ENCODE results near the gene KRTAP3-3.
"Not testable (repeated sequence)": the region's sequence is repeated elsewhere in the genome, so short reads cannot be mapped to it uniquely, and the experiment has no call there.

KRTAP3-3 gene

DNA sequence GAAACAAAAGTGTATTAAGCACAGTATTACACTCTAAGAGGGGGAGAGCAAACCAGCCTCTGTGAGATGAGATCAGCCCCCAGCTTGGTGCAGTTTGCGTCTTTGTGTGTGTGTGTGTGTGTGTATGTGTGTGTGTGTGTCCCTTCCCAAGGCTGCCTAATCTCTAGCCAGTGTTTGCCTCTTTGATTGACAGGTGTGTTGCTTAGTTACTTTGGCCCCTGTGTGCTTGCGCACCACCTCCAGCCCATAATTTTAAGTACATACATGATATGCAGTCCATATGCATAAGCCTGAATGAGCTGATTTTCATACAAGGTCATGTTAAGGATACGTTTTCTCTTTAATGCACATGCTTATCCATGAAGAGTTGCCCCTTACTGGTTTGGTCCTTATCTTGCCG, 7.8 kb upstream of the KRTAP3-3 start:
- H3K27me3 ChIP-seq (ENCODE audit: control insufficient read depth, insufficient read depth, low read length): no peaks in the 10 kb centered on the region
- no peaks in the 10 kb centered on the region for H3K9me3 ChIP-seq (ENCODE audit: control insufficient read depth, low read depth, low read length)
- no peaks in the 10 kb centered on the region for H3K36me3 ChIP-seq (ENCODE audit: control insufficient read depth, low read depth, low read length)
- no peak overlapping the region for H3K9ac ChIP-seq (ENCODE audit: low read length)
- H3K4me3 ChIP-seq (ENCODE audit: low read length): no peak overlapping the region
- H3K27ac ChIP-seq (ENCODE audit: low read length): no peak overlapping the region
- H3K4me1 ChIP-seq (ENCODE audit: control insufficient read depth, low read depth, low read length): no peaks in the 10 kb centered on the region

DNA sequence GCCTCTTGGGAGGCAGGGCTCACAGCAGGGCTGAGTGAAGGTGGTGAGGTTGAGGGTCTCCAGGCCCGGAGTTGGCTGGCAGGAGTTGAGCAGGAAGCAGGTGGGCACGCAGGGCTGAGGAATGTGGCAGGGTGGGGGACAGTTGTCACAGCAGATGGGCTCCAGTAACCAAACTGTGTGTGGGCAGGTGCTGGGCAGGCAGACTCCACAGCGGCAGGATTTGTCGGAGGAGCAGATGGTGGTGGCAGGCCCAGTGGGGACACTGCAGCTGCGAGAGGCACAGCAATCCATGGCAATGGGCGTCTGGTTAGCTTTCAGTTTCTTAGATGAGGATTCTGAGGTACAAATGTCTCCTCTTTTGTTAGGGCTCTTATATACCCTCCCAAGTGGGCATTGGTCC, 5.6 kb upstream of the KRTAP3-3 start, which contains the start of gene KRTAP3-2:
Gene KRTAP3-2, minus strand, starts transcription at position 344 of the 400 bp plus-strand sequence. Its CDS starts 53 bp downstream, at position 291.
- not testable (repeated sequence) for H3K9me3 ChIP-seq (ENCODE audit: control insufficient read depth, low read depth, low read length); H3K36me3 ChIP-seq (ENCODE audit: control insufficient read depth, low read depth, low read length); H3K27me3 ChIP-seq (ENCODE audit: control insufficient read depth, insufficient read depth, low read length); H3K27ac ChIP-seq (ENCODE audit: low read length); H3K9ac ChIP-seq (ENCODE audit: low read length); H3K4me3 ChIP-seq (ENCODE audit: low read length); H3K4me1 ChIP-seq (ENCODE audit: control insufficient read depth, low read depth, low read length)

DNA sequence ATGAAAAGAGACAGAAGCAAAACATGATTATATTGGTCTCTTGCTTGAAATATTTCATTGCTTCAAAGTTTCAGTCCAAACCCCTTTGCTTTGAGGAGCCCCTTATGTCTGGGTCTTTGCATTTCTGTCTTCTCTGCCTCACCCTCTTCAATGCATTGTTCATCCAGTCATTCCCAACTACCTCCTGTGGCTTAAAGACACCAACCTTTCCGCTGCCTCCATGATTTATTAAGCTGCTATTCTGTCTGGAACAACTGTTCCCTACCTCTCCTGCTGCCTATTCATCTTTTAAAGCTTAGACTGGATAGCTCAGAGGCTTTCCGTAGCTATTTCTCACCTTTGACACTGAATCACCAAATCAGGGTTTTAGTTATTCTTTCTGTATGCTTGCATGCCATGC, 3.4 kb upstream of the KRTAP3-3 start:
- H3K4me1 ChIP-seq (ENCODE audit: control insufficient read depth, low read depth, low read length): no peaks in the 10 kb centered on the region
- no peaks in the 10 kb centered on the region for H3K36me3 ChIP-seq (ENCODE audit: control insufficient read depth, low read depth, low read length)
- no peaks in the 10 kb centered on the region for H3K27me3 ChIP-seq (ENCODE audit: control insufficient read depth, insufficient read depth, low read length)
- no peak overlapping the region for H3K9ac ChIP-seq (ENCODE audit: low read length)
- H3K9me3 ChIP-seq (ENCODE audit: control insufficient read depth, low read depth, low read length): no peaks in the 10 kb centered on the region
- H3K27ac ChIP-seq (ENCODE audit: low read length): no peak overlapping the region
- H3K4me3 ChIP-seq (ENCODE audit: low read length): no peak overlapping the region

DNA sequence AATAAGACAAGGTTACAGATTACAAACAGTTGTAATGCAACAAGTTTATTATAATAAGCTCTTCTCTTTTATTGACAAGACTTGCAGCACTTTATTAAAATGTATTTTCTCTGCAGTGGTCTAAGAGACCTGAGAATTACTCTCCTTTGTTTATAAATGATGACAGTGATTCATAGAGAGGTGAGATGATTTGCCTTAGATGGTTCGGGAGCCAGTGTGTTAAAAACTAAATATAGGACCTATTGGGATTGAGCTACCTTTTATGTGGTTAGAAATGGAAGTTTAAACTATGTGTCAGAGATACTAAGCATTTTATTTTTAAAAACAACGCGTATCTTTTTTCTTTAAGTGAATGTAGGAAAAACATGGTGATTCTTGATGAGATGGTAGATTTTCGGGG, 2.9 kb upstream of the KRTAP3-3 start:
- H3K4me1 ChIP-seq (ENCODE audit: control insufficient read depth, low read depth, low read length): no peaks in the 10 kb centered on the region
- no peak overlapping the region for H3K9ac ChIP-seq (ENCODE audit: low read length)
- H3K27ac ChIP-seq (ENCODE audit: low read length): no peak overlapping the region
- no peaks in the 10 kb centered on the region for H3K36me3 ChIP-seq (ENCODE audit: control insufficient read depth, low read depth, low read length)
- no peak overlapping the region for H3K4me3 ChIP-seq (ENCODE audit: low read length)
- H3K9me3 ChIP-seq (ENCODE audit: control insufficient read depth, low read depth, low read length): no peaks in the 10 kb centered on the region
- H3K27me3 ChIP-seq (ENCODE audit: control insufficient read depth, insufficient read depth, low read length): no peaks in the 10 kb centered on the region

DNA sequence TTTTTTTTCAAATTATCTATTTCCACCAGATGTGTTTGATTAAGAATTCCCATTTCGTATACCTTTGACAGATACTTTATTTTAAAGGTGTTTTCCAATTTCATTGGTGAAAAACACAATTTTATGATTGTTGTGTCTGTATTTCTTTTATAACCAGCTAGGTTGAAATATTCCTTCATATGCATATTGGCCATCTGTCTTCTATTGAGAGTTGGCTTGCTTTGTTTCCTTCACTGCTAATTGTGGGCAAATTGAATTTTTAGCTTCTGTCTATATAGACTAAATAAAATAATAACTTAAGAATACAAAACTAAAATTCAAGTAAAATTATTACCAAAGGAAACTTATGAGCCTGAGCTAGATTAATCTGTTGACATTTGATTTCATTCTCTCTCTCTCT, 1.2 kb upstream of the KRTAP3-3 start:
- no peaks in the 10 kb centered on the region for H3K9me3 ChIP-seq (ENCODE audit: control insufficient read depth, low read depth, low read length)
- no peaks in the 10 kb centered on the region for H3K27me3 ChIP-seq (ENCODE audit: control insufficient read depth, insufficient read depth, low read length)
- H3K9ac ChIP-seq (ENCODE audit: low read length): no peak overlapping the region
- no peak overlapping the region for H3K4me3 ChIP-seq (ENCODE audit: low read length)
- no peak overlapping the region for H3K27ac ChIP-seq (ENCODE audit: low read length)
- H3K36me3 ChIP-seq (ENCODE audit: control insufficient read depth, low read depth, low read length): no peaks in the 10 kb centered on the region
- H3K4me1 ChIP-seq (ENCODE audit: control insufficient read depth, low read depth, low read length): no peaks in the 10 kb centered on the region

DNA sequence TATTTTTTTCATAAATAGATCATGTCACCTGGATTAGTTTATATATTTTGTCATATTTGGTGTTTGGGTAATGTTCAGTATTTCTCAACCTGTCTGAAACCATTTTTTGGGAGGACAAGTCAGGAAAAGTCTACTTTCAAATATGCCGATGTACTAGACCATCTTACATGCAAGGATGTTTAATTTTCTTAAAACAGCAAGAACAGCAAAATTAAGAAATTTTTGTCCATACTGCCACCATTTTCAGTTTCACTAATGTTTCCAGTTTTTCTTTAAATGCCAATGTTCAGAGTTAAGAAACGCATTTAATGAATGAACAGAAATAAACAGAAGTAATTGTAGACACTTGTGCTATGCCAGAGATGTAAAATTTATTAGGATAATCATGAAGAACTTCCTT, 880 bp downstream of the KRTAP3-3 start:
- no peaks in the 10 kb centered on the region for H3K9me3 ChIP-seq (ENCODE audit: control insufficient read depth, low read depth, low read length)
- no peaks in the 10 kb centered on the region for H3K4me1 ChIP-seq (ENCODE audit: control insufficient read depth, low read depth, low read length)
- H3K27ac ChIP-seq (ENCODE audit: low read length): no peak overlapping the region
- H3K9ac ChIP-seq (ENCODE audit: low read length): no peak overlapping the region
- no peaks in the 10 kb centered on the region for H3K36me3 ChIP-seq (ENCODE audit: control insufficient read depth, low read depth, low read length)
- no peaks in the 10 kb centered on the region for H3K27me3 ChIP-seq (ENCODE audit: control insufficient read depth, insufficient read depth, low read length)
- no peak overlapping the region for H3K4me3 ChIP-seq (ENCODE audit: low read length)

DNA sequence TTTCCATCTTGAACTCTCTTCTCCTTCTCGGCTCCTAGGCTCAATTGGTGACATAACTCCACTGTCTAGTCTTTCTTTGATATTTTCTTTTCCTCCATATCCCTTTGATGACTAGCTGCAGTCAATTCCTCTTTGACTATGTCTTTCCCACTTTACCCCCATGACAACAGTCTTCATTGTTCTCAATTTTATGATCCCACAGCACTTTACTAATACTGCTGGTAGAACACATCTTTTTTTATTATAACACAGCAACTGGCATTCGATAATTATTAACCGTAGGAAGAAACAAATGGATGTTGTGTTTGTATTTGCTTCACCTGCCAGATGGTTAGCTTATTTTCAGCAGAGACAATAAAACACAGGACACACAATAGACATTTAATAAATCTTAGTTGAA, 1.3 kb downstream of the KRTAP3-3 start:
- Histone ChIP-seq H3K36me3 (ENCODE audit: control insufficient read depth, low read depth, low read length) (no peaks in the 10 kb centered on the region), H3K4me1 (ENCODE audit: control insufficient read depth, low read depth, low read length) (no peaks in the 10 kb centered on the region), H3K27ac (ENCODE audit: low read length) (no peak overlapping the region), H3K27me3 (ENCODE audit: control insufficient read depth, insufficient read depth, low read length) (no peaks in the 10 kb centered on the region), H3K4me3 (ENCODE audit: low read length) (no peak overlapping the region), H3K9ac (ENCODE audit: low read length) (no peak overlapping the region), H3K9me3 (ENCODE audit: control insufficient read depth, low read depth, low read length) (no peaks in the 10 kb centered on the region)

DNA sequence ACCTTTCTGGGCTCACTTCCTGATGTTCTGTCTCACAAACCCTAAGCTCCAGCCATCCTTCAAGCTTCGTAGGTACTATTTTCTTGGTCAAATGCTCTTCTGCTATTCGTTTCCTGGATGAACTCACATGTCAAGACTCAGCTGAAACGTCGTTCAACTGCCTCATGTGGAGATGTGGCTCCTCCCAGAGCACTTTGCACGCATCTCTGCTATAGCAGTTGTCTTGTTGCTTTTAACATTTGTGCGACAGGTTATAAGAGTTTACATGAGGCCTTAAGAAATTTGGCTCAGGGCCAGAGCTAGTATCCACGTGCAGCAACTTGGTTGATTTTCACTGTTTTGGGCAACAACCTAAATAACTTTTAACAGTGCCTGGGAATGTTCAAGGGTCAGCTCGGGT, 7.0 kb downstream of the KRTAP3-3 start:
- no peak overlapping the region for H3K27ac ChIP-seq (ENCODE audit: low read length)

DNA sequence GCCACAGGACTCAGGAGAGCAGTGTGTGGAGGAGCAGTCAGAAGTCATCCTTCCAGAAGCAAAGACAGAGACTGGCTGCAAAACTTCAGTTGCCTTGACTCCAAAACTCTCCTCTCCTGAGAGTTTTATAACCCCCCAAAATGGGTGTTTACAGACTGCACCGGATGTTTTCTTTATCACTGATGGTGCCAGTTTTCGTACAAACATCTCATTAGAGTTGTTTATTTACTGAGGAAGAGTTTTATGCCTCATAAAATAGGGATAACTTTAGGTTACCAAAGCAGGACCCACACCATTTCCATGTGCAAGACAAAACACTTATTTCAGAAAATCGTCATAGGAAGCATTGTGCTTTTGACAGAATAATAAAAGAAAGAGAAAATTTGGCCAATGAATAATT, 9.7 kb downstream of the KRTAP3-3 start, which contains the start of gene KRT40:
Gene KRT40, minus strand, starts transcription at position 101 of the 400 bp plus-strand sequence. Its CDS starts 53 bp downstream, at position 48.
- Histone ChIP-seq H3K4me3 (ENCODE audit: low read length) (no peak within 1 kb of the TSS), H3K27ac (ENCODE audit: low read length) (no peak within 1 kb of the TSS), H3K9me3 (ENCODE audit: control insufficient read depth, low read depth, low read length) (no peaks in the 10 kb centered on the region), H3K9ac (ENCODE audit: low read length) (no peak within 1 kb of the TSS), H3K4me1 (ENCODE audit: control insufficient read depth, low read depth, low read length) (peaks cover 10% of the 10 kb centered on the region), H3K27me3 (ENCODE audit: control insufficient read depth, insufficient read depth, low read length) (no peaks in the 10 kb centered on the region), H3K36me3 (ENCODE audit: control insufficient read depth, low read depth, low read length) (no peaks in the 10 kb centered on the region)

More for the DNA sequence above, 7.0 kb downstream of the KRTAP3-3 start:
- Histone ChIP-seq H3K9ac (ENCODE audit: low read length) (no peak overlapping the region), H3K4me1 (ENCODE audit: control insufficient read depth, low read depth, low read length) (no peaks in the 10 kb centered on the region), H3K9me3 (ENCODE audit: control insufficient read depth, low read depth, low read length) (no peaks in the 10 kb centered on the region), H3K4me3 (ENCODE audit: low read length) (no peak overlapping the region), H3K27me3 (ENCODE audit: control insufficient read depth, insufficient read depth, low read length) (no peaks in the 10 kb centered on the region), H3K36me3 (ENCODE audit: control insufficient read depth, low read depth, low read length) (no peaks in the 10 kb centered on the region)

DNA sequence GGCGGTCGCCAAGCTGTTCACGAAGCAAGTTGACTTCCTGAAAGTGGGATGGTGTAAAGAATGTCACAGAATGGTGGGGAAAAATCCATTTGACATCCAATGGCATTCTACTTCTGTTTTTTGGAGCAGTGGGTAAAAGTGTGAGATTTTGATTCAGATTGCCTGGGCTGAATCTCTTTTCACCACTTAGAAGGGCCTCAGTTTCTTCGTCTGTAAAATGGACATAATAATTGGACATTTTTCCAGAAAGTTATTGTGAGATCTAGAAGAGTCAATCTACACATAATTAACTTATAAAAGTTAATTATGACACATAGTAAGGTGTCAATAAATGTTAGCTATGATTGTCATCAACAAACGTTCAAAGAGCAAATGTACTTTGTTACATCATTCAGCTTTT, 12.8 kb downstream of the KRTAP3-3 start:
- no peaks in the 10 kb centered on the region for H3K27me3 ChIP-seq (ENCODE audit: control insufficient read depth, insufficient read depth, low read length)
- no peak overlapping the region for H3K27ac ChIP-seq (ENCODE audit: low read length)
- H3K9me3 ChIP-seq (ENCODE audit: control insufficient read depth, low read depth, low read length): no peaks in the 10 kb centered on the region
- no peak overlapping the region for H3K4me3 ChIP-seq (ENCODE audit: low read length)
- H3K4me1 ChIP-seq (ENCODE audit: control insufficient read depth, low read depth, low read length): peaks cover 10% of the 10 kb centered on the region
- no peaks in the 10 kb centered on the region for H3K36me3 ChIP-seq (ENCODE audit: control insufficient read depth, low read depth, low read length)
- no peak overlapping the region for H3K9ac ChIP-seq (ENCODE audit: low read length)

DNA sequence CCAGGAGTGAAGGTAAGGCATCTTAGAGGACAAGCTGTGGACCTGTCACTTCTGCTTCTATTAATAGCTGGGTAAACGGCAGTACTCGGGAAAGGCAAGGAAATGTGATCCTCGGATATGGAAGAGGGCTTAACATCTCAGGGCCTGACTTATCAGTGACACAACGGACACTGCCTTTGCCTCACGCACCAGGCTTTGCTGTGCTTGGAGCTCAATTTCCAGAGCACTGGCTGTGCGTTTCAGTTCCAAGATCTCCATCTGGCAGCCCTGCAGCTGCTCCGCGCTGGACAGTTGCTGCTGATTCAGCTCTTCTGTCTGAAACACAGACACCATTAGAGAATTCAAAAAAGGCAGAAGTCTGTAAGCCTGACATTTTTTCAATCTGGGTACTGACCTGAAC, 13.4 kb downstream of the KRTAP3-3 start:
- H3K9ac ChIP-seq (ENCODE audit: low read length): no peak overlapping the region
- H3K27ac ChIP-seq (ENCODE audit: low read length): no peak overlapping the region
- H3K4me3 ChIP-seq (ENCODE audit: low read length): no peak overlapping the region
- H3K27me3 ChIP-seq (ENCODE audit: control insufficient read depth, insufficient read depth, low read length): no peaks in the 10 kb centered on the region
- no peaks in the 10 kb centered on the region for H3K36me3 ChIP-seq (ENCODE audit: control insufficient read depth, low read depth, low read length)
- H3K4me1 ChIP-seq (ENCODE audit: control insufficient read depth, low read depth, low read length): peaks cover 10% of the 10 kb centered on the region
- no peaks in the 10 kb centered on the region for H3K9me3 ChIP-seq (ENCODE audit: control insufficient read depth, low read depth, low read length)

DNA sequence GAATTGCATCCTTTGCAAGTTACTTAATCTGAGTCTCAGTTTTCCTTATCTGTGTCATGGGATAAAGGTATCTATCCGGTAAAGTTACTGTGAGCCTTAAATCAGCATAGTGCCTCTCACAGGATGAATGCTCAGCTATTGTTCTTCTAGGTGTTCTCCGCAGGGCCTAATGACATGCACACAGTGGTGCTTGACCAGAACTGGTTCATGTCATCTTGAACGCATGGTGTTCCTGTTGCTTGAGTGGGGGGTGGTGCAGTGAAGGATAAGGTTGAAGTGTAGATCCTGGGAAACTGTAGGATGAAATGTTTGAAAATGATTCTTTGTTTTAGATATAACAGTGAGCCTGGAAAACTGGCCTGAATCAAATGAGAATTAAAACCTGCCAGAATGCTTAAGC, 13.8 kb downstream of the KRTAP3-3 start:
- Histone ChIP-seq H3K27me3 (ENCODE audit: control insufficient read depth, insufficient read depth, low read length) (no peaks in the 10 kb centered on the region), H3K4me3 (ENCODE audit: low read length) (no peak overlapping the region), H3K9ac (ENCODE audit: low read length) (no peak overlapping the region), H3K4me1 (ENCODE audit: control insufficient read depth, low read depth, low read length) (peaks cover 10% of the 10 kb centered on the region), H3K27ac (ENCODE audit: low read length) (no peak overlapping the region), H3K36me3 (ENCODE audit: control insufficient read depth, low read depth, low read length) (no peaks in the 10 kb centered on the region), H3K9me3 (ENCODE audit: control insufficient read depth, low read depth, low read length) (no peaks in the 10 kb centered on the region)
